Breast epithelium (tissue), 3 donors: ENCODE data around the gene SF3A1.

Source experiments
- CTCF ChIP-seq, 3 donors: fragments of 450-650 bp; IDR thresholded peaks; one replicate each; pipeline ENCODE4 v1.5.1; 2016 to 2017; ENCODE audit warnings: antibody characterized with exemption in 3 of 3, mild to moderate bottlenecking in 3 of 3, moderate library complexity in 3 of 3
- POLR2A ChIP-seq: fragments of 450-650 bp; IDR thresholded peaks from one replicate; pipeline ENCODE4 v1.6.1; 2016; ENCODE audit warnings: antibody characterized with exemption, mild to moderate bottlenecking, moderate library complexity

GRCh38 chr22:30327864-30328345, 28.8 kb downstream of the SF3A1 start:
- TF ChIP-seq CTCF (IDR thresholded peaks at IDR 0.05) (no peak), POLR2A (no peak)
